ENCODE results near the gene ATP13A4.

DNA sequence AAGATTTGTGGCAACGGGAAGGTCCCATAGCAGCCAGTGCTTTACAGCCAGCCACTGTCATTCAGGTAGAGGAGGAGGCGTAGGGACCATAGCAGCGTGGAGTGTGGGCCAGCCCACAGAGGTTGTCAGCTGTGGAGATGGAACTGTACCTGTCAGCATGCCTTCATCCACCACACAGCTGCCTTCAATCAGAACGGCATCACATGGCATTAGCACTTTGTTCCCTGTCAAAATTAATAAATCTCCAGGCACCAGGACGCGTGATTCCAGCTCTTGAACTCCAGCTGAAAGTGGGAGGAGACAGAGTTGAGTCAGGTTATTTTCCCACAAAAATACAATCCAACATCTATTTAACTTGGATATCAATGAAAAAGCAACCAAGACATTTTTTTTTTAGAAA is 84.0 kb downstream of the ATP13A4 start:
- TF ChIP-seq, protein P1, sequence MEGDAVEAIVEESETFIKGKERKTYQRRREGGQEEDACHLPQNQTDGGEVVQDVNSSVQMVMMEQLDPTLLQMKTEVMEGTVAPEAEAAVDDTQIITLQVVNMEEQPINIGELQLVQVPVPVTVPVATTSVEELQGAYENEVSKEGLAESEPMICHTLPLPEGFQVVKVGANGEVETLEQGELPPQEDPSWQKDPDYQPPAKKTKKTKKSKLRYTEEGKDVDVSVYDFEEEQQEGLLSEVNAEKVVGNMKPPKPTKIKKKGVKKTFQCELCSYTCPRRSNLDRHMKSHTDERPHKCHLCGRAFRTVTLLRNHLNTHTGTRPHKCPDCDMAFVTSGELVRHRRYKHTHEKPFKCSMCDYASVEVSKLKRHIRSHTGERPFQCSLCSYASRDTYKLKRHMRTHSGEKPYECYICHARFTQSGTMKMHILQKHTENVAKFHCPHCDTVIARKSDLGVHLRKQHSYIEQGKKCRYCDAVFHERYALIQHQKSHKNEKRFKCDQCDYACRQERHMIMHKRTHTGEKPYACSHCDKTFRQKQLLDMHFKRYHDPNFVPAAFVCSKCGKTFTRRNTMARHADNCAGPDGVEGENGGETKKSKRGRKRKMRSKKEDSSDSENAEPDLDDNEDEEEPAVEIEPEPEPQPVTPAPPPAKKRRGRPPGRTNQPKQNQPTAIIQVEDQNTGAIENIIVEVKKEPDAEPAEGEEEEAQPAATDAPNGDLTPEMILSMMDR (IDR thresholded peaks at IDR 0.05): no peak
- TF ChIP-seq POLR2A (IDR thresholded peaks at IDR 0.05): no peak

Data from right lobe of liver (tissue), 4 donors.